HG02571 (cell line): Measurements from ENCODE around the gene RIC8B.
"Not testable (repeated sequence)": the region's sequence is repeated elsewhere in the genome, so short reads cannot be mapped to it uniquely, and the experiment has no call there.

ENCODE experiments used
- ATAC-seq: cut with Tn5 transposase; IDR thresholded peaks from one replicate; pipeline ENCODE4 v1.9.1; 2021; ENCODE audit warnings: mild to moderate bottlenecking, moderate library complexity; ENCODE audit not compliant: unreplicated experiment

RIC8B gene

DNA sequence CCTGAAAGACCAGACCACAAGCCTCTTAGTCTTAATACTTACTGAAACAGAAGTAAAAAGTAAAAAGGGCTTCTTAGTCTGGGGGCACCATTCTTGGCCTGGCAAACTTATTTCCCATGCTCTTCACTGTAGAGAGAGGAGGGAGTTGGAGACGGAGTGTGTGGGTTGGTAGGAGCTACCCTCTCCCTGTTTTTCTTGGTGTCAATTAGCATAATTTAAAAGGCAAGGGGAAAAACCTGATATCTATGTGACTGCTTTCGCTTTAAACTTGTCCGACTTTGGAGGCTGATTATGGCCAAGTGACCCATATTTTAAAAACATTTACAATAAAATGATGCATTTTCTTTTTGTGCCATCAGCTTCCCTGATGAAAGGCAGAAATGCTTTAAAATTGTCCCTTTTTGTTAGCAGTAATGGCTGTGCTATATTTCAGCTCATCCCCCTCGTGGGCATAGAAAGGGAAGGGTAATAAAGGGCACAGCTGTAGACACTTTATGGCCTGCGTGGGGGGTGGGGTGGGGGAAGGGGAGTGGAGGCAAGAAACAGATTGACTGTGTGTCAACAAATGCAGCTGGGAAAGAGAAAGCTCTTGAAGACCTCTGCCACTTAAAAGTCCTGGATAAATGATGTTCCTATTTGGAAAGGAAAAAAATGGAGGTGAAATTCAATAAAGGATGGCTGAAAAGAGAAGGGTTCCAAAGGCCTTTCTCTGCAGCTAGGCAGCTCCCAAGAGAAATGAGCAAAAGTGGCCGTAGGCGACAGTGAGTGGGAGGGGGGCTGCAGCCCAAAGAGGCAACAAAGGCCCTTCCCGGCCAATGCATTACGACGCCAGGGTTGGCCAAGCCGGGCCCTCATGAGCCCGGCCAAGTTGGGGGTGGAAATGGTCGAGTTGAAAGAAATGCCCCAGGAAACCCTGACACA, 123.8 kb downstream of the RIC8B start:
- ATAC-seq = no peak

DNA sequence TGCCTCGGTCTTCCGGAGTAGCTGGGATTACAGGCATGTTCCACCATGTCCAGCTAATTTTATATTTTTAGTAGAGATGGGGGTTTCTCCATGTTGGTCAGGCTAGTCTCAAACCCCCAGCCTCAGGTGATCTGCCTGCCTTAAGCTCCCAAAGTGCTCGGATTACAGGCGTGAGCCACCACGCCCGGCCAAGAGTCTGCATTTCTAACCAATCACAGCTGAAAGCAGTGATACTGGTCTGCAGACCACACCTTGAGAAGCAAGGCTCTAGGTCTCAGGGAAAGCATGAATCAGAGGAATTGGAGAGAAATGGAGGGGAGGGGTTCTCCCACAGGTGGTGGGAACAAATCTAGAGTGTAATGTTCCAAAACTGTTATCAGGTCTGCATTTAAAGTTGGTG, 126.1 kb downstream of the RIC8B start:
- no peak for ATAC-seq

GRCh38 chr12:106901276-106901675, 126.8 kb downstream of the RIC8B start:
- no peak for ATAC-seq

- ATAC-seq = no peak
These were observed 127.6 kb downstream of the RIC8B start for GRCh38 chr12:106902053-106902452.

GRCh38 chr12:106903241-106903945, 128.9 kb downstream of the RIC8B start:
- ATAC-seq = peak; percentile 77

- no peak for ATAC-seq
These were observed 132.2 kb downstream of the RIC8B start for GRCh38 chr12:106906715-106907114.

- no peak for ATAC-seq
These were observed 132.9 kb downstream of the RIC8B start for GRCh38 chr12:106907411-106907810.

DNA sequence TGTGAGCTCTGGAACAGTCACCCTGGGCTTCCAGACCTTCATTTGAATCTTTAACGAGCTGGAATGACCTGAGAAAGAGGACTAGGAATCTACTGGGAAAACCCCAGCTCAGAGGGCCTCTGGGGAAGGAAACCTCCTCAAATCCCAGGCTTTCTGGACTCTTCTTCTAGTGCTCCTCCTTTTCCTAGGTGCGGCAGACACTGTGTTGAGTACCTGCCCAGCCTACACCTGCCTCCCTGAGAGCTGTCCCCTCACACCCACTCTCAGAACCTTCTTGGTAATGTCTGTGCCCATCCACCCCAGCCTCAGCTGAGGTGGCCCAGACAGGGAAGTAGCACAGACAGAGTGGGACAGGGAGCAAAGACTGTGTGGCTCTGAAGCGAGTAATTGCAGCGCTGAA, 133.4 kb downstream of the RIC8B start:
- no peak for ATAC-seq

DNA sequence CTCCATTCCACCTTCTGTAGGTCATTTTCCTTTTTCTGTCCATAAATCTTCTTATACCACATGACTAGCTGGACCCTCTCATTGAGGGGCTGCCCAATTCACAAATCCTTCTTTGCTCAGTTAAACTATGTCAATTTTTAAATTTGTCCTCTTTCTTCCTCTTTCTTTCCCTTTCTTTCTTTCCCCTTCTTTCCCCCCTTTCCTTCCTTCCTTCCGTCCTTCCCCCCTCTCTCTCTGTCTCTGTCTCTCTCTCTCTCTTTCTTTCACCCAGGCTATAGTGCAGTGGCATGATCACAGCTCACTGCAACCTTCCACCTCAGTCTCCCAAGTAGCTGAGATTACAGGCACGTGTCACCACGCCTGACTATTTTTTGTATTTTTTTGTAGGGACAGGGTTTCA, 134.1 kb downstream of the RIC8B start:
- ATAC-seq = no peak

DNA sequence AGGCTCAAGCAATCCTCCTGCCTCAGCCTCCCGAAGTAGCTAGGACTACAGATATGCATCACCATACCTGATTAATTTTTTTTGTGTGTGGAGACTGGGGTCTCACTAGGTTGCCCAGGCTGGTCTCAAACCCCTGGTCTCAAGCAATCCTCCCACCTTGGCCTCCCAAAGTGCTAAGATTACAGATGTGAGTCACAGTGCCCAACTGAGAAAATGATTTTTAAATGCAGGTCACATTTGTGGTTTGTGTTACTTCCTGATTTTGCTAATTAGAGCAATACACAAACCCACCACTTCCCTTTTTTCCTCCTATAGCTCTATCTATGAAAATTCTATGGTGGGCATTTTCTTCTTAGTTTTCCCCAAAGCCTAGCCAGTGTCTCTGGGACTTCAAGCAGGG, 135.7 kb downstream of the RIC8B start:
- peak; percentile 54 for ATAC-seq

- no peak for ATAC-seq
These were observed 137.1 kb downstream of the RIC8B start for GRCh38 chr12:106911581-106911980.

- no peak for ATAC-seq
These were observed 139.0 kb downstream of the RIC8B start for GRCh38 chr12:106913456-106913855.

DNA sequence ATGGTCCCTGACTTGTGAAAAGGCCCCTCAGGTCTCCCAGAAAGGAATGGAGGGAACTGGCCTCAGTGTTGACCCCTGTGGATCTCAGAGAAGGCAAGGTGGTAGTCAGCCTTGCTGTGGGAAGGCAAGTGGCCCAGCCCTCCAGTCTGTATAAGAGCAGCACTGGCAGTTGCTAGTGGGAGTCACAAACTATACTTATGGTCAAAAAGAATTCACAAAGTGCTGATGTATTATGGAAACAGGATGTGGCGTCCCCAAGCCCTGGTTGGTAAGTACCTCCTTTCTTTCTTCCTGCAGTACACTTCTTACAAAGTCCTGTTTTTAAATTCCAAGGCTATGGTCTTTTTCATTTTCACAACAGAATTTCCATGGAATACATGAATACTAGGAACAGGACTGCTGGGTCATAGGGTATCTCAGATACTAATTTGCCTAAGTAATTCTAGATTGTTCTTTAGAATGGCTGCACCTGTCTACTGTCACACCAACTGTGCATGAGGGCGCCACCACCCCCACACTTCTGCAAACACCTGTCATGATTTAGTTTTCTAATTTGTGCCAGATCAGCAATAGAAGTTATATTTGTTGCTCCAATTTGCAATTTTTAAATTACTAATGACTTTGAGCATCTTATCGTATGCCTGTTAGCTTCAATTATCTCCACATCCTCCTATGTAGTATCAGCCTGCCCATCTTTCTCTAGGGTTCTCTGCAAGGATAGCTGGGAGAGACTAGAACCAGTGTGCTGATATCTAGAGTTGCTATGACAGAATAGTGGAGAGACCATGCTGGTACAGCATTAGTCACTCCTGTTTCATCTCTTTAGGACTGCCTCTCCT, 140.5 kb downstream of the RIC8B start:
- no peak for ATAC-seq

DNA sequence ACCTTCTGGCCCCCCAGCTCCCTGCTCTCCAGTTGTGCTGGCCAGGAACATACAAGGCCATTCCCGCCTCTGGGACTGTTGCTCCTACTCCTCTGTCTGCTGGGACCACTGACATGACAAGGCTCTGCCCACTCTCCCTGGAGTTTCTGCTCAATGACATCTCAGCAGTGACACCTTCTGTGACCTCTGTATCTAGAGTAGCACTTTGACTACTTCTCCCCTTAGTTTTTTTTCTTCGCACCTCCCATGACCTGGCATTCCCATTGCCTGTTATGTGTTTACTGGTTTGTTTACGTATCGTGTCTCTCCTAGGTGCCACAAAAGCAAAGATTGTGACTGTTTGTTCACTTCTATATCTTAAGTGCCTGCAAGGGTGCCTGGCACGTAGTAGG, 141.1 kb downstream of the RIC8B start:
- ATAC-seq = no peak

DNA sequence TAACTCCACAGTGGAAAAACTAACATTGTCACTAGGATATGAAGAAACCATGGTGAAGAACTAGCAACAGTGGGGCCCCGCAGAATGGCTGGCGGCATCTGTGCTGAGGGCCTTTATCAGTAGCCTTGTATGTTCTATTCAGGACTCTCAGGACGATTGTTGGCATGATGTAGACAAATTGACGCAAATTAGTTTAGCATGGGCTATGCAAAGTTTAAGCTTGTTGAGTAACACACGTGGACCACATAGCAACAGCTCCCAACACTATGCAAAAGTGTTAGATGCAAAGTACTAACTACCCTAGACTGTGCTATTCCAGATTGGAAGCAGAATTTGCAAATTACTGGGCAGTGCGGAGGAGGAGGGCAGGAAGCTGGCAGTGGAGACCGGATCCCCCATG, 143.0 kb downstream of the RIC8B start:
- ATAC-seq = no peak

DNA sequence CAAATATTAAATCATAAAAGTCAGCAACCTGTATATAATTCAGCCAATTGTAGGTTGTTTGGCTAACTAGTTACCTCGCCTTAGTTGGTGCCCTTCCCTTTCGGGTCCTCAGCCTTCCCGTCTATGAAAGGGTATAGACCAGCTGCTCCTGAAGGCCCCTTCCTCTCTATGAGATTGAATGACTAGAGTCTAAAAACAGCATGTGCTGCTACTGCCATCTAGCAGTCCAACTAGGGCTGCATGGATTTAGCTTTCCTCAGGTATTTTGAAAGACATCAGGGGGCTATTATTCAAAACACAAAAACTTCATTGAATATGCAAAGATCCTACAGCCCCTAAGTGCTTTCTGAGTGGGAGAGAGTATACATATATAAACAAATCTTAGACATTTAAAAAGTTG, 144.3 kb downstream of the RIC8B start:
- ATAC-seq = no peak

DNA sequence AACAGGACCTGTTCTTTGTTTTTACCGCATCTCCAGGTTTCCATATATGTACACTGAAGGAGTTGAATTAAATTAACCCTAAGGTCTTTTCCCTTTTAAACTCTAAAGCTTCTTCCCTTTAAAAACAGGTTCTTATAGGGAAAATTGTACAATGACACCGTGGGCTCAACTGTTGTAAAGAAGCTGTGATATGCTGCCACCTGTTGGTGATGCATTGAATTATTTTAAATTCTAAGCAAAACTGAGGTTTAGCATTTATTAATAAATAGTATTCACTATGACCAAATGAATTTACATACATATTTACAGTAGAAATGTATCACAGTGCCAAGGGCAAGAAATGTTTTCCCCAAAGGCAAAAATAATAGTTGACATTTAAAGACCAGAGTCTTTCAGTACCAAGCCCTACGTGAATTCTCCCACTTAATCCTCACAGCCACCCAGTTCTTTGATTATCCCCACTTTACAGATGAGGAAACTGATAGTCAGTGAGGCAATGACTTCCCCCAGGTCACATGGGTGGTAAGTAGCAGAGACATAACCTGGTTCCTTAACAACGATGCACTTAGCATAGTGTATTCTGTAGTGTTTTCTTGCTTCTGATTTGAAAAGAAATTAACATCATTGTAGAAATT, 145.5 kb downstream of the RIC8B start:
- ATAC-seq = no peak

DNA sequence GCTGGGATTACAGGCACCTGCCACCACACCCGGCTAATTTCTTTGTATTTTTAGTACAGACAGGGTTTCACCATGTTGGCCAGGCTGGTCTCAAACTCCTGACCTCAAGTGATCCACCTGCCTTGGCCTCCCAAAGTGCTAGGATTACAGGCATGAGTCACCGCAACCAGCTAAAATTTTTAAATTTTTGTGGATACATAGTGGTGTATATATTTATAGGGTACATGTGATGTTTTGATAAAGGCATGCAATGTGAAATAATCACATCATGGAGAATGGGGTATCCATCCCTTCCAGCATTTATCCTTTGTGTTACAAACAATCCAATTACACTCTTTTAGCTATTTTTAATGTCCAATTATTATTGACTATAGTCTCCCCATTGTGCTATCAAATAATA, 147.5 kb downstream of the RIC8B start:
- ATAC-seq = not testable (repeated sequence)

- not testable (repeated sequence) for ATAC-seq
These were observed 149.1 kb downstream of the RIC8B start for GRCh38 chr12:106923594-106923993.

DNA sequence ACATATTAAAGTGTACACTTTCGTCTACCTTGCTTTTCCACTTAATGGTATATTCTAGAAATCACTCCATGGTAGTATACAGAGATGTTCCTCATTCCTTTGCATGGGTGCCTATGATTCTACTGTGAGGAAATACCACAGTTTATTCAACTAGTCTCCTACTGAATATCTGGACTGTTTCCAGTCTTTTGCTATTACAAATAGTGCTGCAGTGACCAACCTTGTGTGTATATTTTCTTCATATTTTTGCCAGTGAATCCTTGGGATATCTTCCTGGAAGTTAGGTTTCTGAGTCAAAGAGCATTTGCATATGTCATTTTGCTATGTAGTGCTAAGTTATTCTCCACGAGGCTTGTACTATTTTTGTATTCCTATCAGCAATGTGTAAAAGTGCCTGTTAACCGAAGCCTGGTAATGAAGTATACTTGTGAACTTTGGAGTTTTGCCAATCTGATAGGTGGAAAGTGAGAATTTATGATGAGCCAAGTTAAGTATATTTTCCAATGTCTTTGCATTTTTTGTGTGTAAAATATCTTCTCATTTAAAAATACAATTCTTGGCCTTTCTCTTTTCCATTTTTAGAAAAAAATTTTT, 149.9 kb downstream of the RIC8B start:
- ATAC-seq = no peak
